Aorta (tissue), 5 donors: Measurements from ENCODE around the gene PNPLA1. TPM values are rescaled to one million over a fixed set of nuclear protein-coding genes. Genes with fewer than 3 reads are reported as not detected.

Source experiments
- ATAC-seq: fragments of 200-7000 bp; cut with Tn5 transposase; one replicate; pipeline ENCODE4 v1.9.1; 2022; ENCODE audit warnings: moderate library complexity; ENCODE audit not compliant: low FRiP score
- DNase-seq, 2 donors: peaks; one replicate each; pipeline ENCODE4 v3.0.0-alpha.2; 2020
- H3K27ac ChIP-seq, 2 donors: one replicate each; pipeline ENCODE4 v1.5.1; 2013; ENCODE audit warnings: low read length in 2 of 2, mild to moderate bottlenecking in 2 of 2, moderate library complexity in 2 of 2, control low read depth in 1 of 2, inconsistent platforms in 1 of 2, low read depth in 1 of 2
- H3K27me3 ChIP-seq, 2 donors: one replicate each; pipeline ENCODE4 v1.6.1; 2013; ENCODE audit warnings: control low read depth in 1 of 2, low read length in 1 of 2, mild to moderate bottlenecking in 1 of 2, moderate library complexity in 1 of 2; ENCODE audit not compliant: insufficient read depth in 2 of 2, control insufficient read depth in 1 of 2
- H3K36me3 ChIP-seq, 2 donors: one replicate each; pipeline ENCODE4 v1.6.1; 2013; ENCODE audit warnings: control low read depth in 1 of 2, low read length in 1 of 2, mild to moderate bottlenecking in 1 of 2; ENCODE audit not compliant: insufficient read depth in 2 of 2, control insufficient read depth in 1 of 2
- H3K4me1 ChIP-seq, 2 donors: one replicate each; pipeline ENCODE4 v1.6.1; 2013; ENCODE audit warnings: low read length in 2 of 2, control low read depth in 1 of 2, mild to moderate bottlenecking in 1 of 2, moderate library complexity in 1 of 2; ENCODE audit not compliant: insufficient read depth in 2 of 2, control insufficient read depth in 1 of 2
- H3K4me3 ChIP-seq, 2 donors: one replicate each; pipeline ENCODE4 v1.5.1; 2013; ENCODE audit warnings: low read length in 2 of 2, control low read depth in 1 of 2, mild to moderate bottlenecking in 1 of 2
- H3K9me3 ChIP-seq: one replicate; pipeline ENCODE4 v1.6.1; 2013; ENCODE audit warnings: mild to moderate bottlenecking, low read length; ENCODE audit not compliant: control insufficient read depth
- WGBS, 2 donors: extraction: QIAGEN DNeasy Blood & Tissue Kit; methylation state at CpG; one replicate each; pipeline ENCODE4 v1.1.7; 2013; 5-methylcytosine and 5-hydroxymethylcytosine counted together
- intact Hi-C, 2 donors: fragments of 100-400 bp; cut with DNase I; formaldehyde crosslinking; loops; one replicate each; pipeline versions ENCODE4 v1.14.2 to v1.15.0; 2022
- polyA plus RNA-seq, 2 donors: library from polyadenylated mRNA; stranded (reverse); fragments of 200-250 nt; gene quantifications; one replicate each; pipeline ENCODE4 v1.2.3, GENCODE V29; 2013
- total RNA-seq, 2 donors: library from RNA; stranded (reverse); fragmentation: NEBNext Ultra II Directional; extraction: Animal tissue kit (Norgen Biotek cat#: 25700); gene quantifications; one replicate each; pipeline ENCODE4 v1.2.1, GENCODE V29; 2021
- donor health status: healthy with polysubstance abuse.
- donor health status: Bipolar disorder and iron deficiency.
- donor health status: DM: no; HTN: no; CAD: no.
- donor health status: DM: no; HTN: no; CAD: no.
- donor health status: DM: yes; HTN: yes; CAD: no.

PNPLA1 gene
- total and polyA plus RNA-seq, 4 donors = 0.15 to 0.23 TPM; not detected in 2

- DNase-seq = peak; percentile 57 to 71
- no peaks in the 10 kb centered on the region for H3K9me3 ChIP-seq
- H3K27me3 ChIP-seq = no peaks in the 10 kb centered on the region
- no peaks in the 10 kb centered on the region for H3K4me1 ChIP-seq
- H3K27ac ChIP-seq = peak overlapping the region in 1 of 2 donors; percentile 61
- 23 to 25% methylated on average over 8 of the region's 8 CpGs for WGBS, 2 donors
- peak; percentile 65 for ATAC-seq
- no peaks in the 10 kb centered on the region for H3K36me3 ChIP-seq
- H3K4me3 ChIP-seq = no peak overlapping the region
- intact Hi-C loops = no loop called here
These were observed 43.2 kb downstream of the PNPLA1 start for GRCh38 chr6:36312854-36313648.

DNA sequence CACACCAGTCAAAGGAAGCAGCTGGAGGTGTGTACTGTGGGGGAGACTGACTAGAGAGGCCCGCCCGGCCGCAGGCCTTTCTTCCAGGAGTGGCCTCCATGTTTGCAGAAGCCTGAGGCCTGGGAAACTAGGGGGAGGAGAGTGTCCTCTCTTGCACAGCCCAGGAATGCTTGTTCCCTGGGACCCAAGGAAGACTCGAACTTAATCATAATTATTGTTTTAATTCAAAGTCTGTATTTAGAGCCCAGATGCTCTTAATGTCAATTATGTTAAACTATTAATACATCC, 43.7 kb downstream of the PNPLA1 start:
- no peak for ATAC-seq
- Histone ChIP-seq H3K27ac (no peak overlapping the region), H3K4me1 (no peaks in the 10 kb centered on the region), H3K36me3 (no peaks in the 10 kb centered on the region), H3K9me3 (no peaks in the 10 kb centered on the region), H3K27me3 (no peaks in the 10 kb centered on the region), H3K4me3 (no peak overlapping the region)
- peak in 1 of 2 donors; percentile 37 for DNase-seq
- 96% methylated on average over 4 of the region's 4 CpGs for WGBS, 2 donors
- intact Hi-C loops = no loop called here

- 94 to 97% methylated on average over 3 of the region's 3 CpGs for WGBS, 2 donors
- no peak for ATAC-seq
These were observed 44.6 kb downstream of the PNPLA1 start for GRCh38 chr6:36314221-36315014.

DNA sequence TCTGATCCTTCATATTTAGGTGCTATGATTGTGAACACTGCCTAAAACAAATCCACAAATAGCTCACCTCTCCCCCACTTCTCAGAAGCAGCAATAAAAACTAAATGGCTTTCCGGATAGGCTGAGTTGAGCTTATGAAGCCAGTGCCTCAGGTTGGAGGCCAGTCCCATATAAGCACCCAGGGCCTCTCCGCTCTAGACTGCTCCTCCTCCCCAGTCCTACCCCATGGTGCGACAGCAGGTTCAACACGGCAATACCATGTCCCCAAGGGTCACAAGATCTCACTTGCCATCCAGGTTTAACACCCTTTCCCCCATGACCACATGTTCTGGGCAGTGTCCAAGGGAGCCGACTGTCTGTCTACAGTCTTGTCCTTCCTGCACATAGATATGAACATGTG, 46.1 kb downstream of the PNPLA1 start:
- DNase-seq (peak in 1 of 2 donors; percentile 27), ATAC-seq (no peak)
- Histone ChIP-seq H3K4me1 (no peaks in the 10 kb centered on the region), H3K36me3 (no peaks in the 10 kb centered on the region), H3K27ac (no peak overlapping the region), H3K27me3 (no peaks in the 10 kb centered on the region), H3K4me3 (no peak overlapping the region), H3K9me3 (no peaks in the 10 kb centered on the region)
- intact Hi-C loops = no loop called here
- WGBS, 2 donors = 90 to 94% methylated on average over 5 of the region's 5 CpGs

More at GRCh38 chr6:36314221-36315014, 44.6 kb downstream of the PNPLA1 start:
- no peak overlapping the region for H3K4me3 ChIP-seq
- intact Hi-C loops = no loop called here
- H3K27ac ChIP-seq = no peak overlapping the region
- no peaks in the 10 kb centered on the region for H3K27me3 ChIP-seq
- H3K4me1 ChIP-seq = no peaks in the 10 kb centered on the region
- no peak for DNase-seq
- H3K9me3 ChIP-seq = no peaks in the 10 kb centered on the region
- H3K36me3 ChIP-seq = no peaks in the 10 kb centered on the region

DNA sequence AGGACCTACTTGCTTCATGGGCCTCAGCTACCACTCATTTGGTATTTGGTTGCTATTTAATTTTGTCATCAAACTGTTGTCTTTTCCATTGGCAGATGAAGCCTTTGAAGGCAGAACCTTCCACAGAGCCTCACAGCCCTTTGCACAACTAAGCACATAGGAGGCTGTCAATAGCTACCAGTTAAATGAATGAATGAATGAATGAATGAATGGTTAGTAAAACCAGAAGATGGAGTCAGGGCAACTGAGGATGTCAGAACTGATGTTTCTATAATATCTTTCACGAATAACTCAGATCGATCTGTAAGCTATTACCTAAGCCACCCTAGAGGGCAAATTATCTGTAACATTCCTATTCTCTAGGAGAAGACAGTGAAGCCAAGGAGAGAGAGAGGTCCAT, 47.8 kb downstream of the PNPLA1 start:
- no peak for DNase-seq
- Histone ChIP-seq H3K4me3 (no peak overlapping the region), H3K9me3 (no peaks in the 10 kb centered on the region), H3K36me3 (no peaks in the 10 kb centered on the region), H3K4me1 (no peaks in the 10 kb centered on the region), H3K27ac (no peak overlapping the region), H3K27me3 (no peaks in the 10 kb centered on the region)
- 92% methylated on average over 2 of the region's 2 CpGs for WGBS, 2 donors
- intact Hi-C loops = no loop called here
- no peak for ATAC-seq

GRCh38 chr6:36318690-36319435, 49.0 kb downstream of the PNPLA1 start:
- Histone ChIP-seq H3K9me3 (no peaks in the 10 kb centered on the region), H3K4me3 (no peak overlapping the region), H3K36me3 (no peaks in the 10 kb centered on the region), H3K4me1 (no peaks in the 10 kb centered on the region), H3K27ac (no peak overlapping the region), H3K27me3 (no peaks in the 10 kb centered on the region)
- WGBS, 2 donors = 80 to 86% methylated on average over 6 of the region's 6 CpGs
- ATAC-seq = no peak
- no peak for DNase-seq
- intact Hi-C loops = no loop called here

GRCh38 chr6:36319436-36319762, 49.5 kb downstream of the PNPLA1 start:
- no peaks in the 10 kb centered on the region for H3K4me1 ChIP-seq
- no peak overlapping the region for H3K27ac ChIP-seq
- ATAC-seq (no peak), DNase-seq (no peak)
- H3K27me3 ChIP-seq = no peaks in the 10 kb centered on the region
- no peak overlapping the region for H3K4me3 ChIP-seq
- intact Hi-C loops = no loop called here
- 86 to 87% methylated on average over 9 of the region's 9 CpGs for WGBS, 2 donors
- no peaks in the 10 kb centered on the region for H3K36me3 ChIP-seq
- H3K9me3 ChIP-seq = no peaks in the 10 kb centered on the region

GRCh38 chr6:36319821-36320220, 50.0 kb downstream of the PNPLA1 start:
- no peaks in the 10 kb centered on the region for H3K4me1 ChIP-seq
- H3K36me3 ChIP-seq = no peaks in the 10 kb centered on the region
- DNase-seq (no peak), ATAC-seq (no peak)
- no peaks in the 10 kb centered on the region for H3K9me3 ChIP-seq
- intact Hi-C loops = no loop called here
- H3K27ac ChIP-seq = no peak overlapping the region
- H3K4me3 ChIP-seq = no peak overlapping the region
- H3K27me3 ChIP-seq = no peaks in the 10 kb centered on the region
- WGBS, 2 donors = 84 to 95% methylated on average over 2 of the region's 2 CpGs
